Panc1 (cell line): ENCODE results near the gene TANGO6.

Experiments
- POLR2AphosphoS5 ChIP-seq: IDR thresholded peaks from 2 replicates; pipeline ENCODE4 v1.6.1; 2012; ENCODE audit warnings: mild to moderate bottlenecking, low read depth, low read length, moderate library complexity
- TF ChIP-seq, protein P1 (sequence below): fragments of 450-650 bp; IDR thresholded peaks from 2 replicates; pipeline ENCODE4 v1.5.1; 2017; ENCODE audit warnings: mild to moderate bottlenecking

DNA sequence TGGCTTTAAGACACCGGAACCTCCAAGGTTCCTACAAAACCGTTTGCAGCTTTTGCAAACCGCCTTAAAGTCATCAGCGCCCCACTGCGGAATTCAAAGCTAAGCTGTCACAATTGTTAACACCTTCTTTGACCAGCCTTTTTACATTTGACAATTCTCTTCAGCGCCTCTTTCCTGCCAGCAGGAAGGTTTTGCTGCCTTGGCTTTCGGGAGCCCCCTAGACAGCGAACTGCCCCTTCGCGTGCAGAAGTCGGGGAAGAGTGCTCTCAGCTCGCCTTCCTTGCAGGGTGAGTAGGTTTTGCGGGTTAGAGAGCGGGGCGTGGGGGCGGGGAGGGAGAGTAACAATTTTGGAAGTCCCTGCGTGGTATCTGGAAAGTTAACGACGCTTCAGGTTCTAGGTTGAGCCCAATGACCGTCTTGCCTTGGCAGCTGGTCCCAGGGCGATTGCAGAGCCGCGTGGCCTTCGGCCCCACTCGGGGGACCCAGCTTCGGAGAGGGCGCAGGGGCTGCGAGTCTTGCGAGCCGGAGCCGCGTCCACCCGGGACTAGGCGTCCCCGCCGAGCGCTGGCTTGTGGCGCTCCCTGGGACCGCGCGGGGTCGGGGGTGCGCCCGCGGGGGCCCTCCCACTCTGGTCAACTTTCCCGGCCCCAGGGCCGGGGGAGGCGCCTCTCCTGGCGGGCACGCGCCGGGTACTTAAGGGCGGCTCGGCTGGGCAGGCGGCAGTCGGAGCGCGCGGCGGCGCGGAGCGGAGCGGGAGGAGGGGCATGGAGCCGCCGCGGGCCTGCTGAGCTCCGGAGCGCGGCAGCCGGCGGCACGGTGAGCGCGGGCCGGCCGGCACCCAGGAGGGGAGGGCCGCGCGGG, 262.4 kb downstream of the TANGO6 start, which contains the start of gene HAS3:
- TF ChIP-seq, protein P1, sequence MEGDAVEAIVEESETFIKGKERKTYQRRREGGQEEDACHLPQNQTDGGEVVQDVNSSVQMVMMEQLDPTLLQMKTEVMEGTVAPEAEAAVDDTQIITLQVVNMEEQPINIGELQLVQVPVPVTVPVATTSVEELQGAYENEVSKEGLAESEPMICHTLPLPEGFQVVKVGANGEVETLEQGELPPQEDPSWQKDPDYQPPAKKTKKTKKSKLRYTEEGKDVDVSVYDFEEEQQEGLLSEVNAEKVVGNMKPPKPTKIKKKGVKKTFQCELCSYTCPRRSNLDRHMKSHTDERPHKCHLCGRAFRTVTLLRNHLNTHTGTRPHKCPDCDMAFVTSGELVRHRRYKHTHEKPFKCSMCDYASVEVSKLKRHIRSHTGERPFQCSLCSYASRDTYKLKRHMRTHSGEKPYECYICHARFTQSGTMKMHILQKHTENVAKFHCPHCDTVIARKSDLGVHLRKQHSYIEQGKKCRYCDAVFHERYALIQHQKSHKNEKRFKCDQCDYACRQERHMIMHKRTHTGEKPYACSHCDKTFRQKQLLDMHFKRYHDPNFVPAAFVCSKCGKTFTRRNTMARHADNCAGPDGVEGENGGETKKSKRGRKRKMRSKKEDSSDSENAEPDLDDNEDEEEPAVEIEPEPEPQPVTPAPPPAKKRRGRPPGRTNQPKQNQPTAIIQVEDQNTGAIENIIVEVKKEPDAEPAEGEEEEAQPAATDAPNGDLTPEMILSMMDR: peak; percentile 72; the same call in 1 of the 2 replicates
- TF ChIP-seq POLR2AphosphoS5: peak; percentile 38; the same call in 1 of the 2 replicates
